HG02571 (cell line): ENCODE results near the gene NDUFAF8.

ENCODE experiments used
- ATAC-seq: cut with Tn5 transposase; IDR thresholded peaks from one replicate; pipeline ENCODE4 v1.9.1; 2021; ENCODE audit warnings: mild to moderate bottlenecking, moderate library complexity; ENCODE audit not compliant: unreplicated experiment

Gene NDUFAF8

GRCh38 chr17:81200695-81201580 lies 38.2 kb upstream of the NDUFAF8 start:
- no peak for ATAC-seq

DNA sequence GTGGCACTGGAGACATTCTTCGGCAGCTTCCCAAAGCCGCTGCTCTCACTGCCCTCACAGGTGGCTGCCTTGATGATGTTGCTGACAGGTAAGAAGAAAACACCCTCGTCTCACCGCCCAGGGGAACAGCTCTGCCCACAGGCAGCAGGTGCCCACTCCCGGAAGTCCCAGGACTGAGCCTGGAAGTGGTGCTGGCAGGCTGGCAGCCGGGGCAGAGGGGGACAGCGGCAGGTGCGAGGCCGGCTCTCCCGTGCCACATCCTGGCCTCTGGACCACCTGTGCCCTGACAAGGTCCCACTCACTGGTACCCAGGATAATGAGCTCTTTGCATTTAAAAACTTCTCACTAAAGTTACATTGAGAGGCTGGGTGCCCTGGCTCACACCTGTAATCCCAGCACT lies 36.8 kb upstream of the NDUFAF8 start:
- no peak for ATAC-seq

DNA sequence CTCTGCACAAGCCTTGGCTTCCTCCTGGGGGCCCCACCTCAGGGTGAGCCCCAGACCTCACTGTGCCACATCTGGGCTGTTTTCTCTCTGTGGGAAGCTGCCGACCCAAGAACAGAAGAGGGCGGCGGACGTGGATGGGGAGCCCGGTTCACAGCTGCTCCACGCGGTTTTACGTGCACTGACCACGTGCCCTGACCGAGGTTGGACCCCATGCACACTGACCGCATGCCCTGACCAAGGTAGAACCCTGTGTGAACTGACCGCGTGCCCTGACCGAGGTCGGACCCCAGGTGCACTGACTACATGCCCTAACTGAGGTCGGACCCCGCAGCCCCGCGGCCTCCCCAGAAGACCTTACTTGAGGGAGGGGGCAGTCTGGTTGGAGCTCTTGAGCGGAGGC lies 36.0 kb upstream of the NDUFAF8 start:
- no peak for ATAC-seq

DNA sequence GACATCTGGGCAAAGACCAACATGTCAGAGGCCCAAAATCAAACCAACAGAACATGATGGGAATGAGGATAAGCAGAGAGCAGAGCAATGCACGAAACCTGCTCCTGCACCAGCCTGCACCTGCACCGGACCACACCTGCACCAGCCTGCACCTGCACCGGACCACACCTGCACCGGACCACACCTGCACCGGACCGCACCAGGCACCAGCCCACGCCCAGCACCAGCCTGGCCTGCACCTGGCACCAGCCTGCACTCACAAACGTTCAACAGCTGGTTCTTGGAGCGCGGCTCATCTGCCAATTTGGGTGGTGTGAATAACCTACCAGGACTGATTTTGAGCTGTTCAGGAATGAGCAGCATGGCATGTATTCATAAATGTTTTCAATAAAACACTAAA lies 34.5 kb upstream of the NDUFAF8 start:
- no peak for ATAC-seq

DNA sequence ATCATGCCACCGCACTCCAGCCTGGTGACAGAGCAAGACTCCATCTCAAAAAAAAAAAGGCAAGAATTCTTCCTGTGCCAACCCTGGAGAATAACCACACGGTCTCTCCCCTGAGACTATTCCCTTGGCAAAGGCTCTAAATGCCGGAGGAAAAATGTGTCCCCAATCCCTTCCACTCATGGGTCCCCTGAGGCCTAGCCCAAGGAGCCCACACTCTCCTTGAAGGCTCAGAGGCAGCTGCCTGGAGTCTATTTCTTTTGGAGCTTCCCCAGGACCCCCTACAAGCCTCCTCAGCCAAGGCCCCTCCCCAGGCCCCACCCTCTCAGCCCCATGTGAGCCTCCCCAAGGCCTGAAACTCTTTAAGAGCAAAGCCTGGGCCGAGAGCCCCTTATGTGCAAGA lies 33.0 kb upstream of the NDUFAF8 start:
- no peak for ATAC-seq

GRCh38 chr17:81206657-81207056 lies 32.5 kb upstream of the NDUFAF8 start:
- ATAC-seq = no peak

DNA sequence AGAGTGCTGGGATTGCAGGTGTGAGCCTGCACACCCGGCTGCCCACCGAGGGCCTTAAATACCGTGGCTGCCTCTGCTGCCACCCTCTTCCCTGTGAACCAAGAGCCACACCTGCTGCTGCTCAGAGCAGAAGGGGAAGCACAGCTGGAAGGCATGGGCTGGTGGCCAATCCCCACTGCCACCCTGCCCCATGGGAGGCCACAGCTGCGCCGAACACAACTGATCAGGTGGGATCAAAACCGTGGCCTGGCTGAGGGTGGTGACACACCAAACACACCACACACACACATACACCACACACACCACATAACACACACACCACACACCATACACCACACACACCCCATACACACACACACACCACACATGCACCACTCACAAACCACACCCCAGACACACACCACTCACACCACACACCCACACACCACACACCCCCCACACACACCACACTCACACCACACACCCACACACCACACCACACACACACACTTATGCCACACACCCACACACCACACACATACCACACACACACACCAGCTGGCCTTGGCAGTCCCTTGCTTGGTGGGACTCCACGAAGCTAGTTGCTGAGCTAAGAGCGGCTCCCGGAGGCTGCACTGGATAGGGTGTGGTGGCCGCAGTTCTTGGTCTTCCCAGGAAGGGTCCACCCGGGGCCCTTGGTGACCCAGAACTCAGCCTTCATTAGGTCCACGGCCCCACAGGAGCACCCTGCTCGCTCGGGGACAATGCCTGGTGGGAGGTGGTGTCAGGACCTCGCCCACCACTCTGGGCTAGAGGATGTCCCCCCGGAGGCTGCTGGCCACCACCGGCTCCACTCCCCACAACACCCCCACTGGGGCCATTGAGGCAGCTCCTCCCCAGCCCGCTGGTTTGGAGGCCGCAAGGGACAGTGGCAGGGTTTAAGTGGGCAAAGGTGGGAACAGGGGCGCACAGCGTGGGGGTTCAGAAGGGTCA lies 31.2 kb upstream of the NDUFAF8 start:
- ATAC-seq = no peak

GRCh38 chr17:81208651-81209050 lies 30.5 kb upstream of the NDUFAF8 start:
- ATAC-seq = no peak

DNA sequence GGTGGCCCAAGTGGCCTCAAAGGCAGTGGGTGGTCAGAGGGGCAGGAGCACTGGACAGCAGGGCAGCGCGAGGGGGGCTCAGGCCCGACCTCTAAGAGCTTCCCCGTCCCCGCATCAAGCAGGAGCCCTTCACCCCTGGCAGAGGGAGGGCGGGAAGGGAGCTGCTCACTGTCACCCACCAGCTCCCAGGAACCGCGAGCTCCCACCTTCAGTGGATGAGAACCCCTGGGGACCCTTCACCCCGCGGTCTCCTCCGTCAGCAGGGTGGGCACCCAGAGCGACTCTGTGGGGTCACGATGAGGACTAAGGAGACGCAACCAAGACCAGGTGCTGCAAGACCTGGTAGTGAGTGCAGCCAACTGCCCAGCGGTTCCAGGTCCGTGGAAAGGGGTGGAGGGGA lies 30.0 kb upstream of the NDUFAF8 start:
- ATAC-seq = no peak

DNA sequence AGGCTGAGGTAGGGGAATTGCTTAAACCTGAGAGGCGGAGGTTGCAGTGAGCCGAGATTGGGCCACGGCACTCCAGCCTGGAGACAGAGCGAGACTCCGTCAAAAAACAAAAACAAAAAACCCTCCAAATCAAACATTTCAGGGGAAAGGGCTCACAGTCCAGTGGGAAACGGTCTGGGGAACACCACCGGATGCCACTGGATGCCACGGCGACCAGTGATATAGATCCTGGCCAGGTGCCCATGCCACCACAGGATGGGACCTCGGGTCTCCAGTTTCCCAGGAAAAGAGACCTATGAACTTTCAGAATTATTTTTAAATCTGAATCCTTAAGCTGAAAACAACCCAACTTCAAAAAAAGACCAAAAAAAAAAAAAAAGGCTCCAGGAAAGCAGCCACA lies 28.7 kb upstream of the NDUFAF8 start:
- ATAC-seq = no peak

DNA sequence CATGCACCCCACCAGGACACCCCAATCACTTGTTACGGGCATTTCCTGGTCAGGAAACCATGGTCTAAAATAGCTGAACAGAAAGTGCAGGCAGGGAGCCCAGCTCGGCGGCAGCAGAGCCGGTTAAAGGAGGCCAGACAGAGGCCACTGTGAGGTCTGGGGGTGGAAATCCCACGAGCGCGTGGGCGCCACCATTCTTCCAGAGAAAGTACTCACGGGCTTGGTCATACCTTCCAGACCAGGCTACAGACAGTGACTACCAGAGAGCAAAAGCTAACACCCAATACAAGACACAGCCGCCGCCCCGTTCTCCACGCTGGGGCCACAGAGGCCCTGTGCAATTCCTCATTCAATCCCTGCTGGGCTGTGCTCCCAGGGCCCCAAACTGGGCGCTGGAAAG lies 28.2 kb upstream of the NDUFAF8 start:
- no peak for ATAC-seq

GRCh38 chr17:81212365-81212764 lies 26.8 kb upstream of the NDUFAF8 start:
- ATAC-seq = no peak

DNA sequence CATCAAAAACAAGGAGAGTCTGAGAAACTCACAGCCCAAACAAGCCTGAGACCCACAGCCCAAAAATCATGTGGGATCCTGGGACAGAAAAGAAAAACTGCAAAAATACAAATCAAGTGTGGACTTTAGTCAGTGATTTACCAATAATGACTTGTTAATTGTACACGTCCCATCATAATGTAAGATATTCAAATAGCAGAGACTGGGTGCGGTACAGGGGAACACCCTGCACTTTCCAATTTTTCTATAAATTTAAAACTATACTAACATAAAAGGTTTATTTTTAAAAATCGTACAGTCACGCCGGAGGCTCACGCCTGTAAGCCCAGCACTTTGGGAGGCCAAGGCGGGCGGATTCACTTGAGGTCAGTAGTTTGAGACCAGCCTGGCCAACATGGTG lies 25.1 kb upstream of the NDUFAF8 start:
- ATAC-seq = no peak

DNA sequence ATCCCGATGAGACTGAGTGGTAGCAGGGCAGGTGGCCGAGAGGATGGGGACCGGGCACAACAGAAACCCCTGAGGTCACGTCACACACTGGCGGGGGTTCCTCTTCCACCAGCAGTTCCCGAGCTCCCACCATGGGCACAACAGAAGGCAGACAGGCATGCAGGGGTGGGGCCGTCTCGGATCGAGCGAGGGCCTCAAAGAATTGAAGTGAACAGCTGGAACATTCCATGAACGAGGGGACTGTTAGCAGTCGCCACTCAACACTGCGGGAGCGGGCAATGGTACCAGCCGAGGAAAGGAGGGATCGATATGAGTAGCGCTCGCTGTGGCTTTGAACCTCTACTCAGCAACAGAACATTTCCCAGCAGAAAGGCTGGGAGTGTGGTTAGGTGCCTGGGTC lies 21.6 kb upstream of the NDUFAF8 start:
- no peak for ATAC-seq

DNA sequence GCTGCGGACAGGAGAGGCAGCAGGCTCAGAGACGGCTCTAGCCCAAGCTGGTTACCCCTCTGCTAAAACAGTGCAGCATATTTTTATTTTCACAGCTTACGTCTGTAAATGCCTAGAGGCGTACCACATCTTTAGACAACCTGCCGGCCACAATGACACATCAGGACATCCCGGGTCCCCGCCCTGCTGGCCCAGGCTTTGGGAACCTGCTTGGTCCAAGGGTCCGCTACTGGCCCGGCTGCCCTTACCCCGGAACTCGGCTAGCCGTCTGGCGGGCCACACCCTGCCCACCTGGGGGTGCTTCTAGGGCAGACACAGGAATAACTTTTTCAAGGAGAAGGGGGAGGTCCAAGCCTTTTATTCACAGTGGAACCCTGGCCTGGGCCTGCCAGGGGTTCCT lies 20.7 kb upstream of the NDUFAF8 start:
- ATAC-seq = no peak

GRCh38 chr17:81218991-81219390 lies 20.1 kb upstream of the NDUFAF8 start:
- ATAC-seq = no peak

- no peak for ATAC-seq
Measured at GRCh38 chr17:81219476-81220180, 19.5 kb upstream of the NDUFAF8 start.

DNA sequence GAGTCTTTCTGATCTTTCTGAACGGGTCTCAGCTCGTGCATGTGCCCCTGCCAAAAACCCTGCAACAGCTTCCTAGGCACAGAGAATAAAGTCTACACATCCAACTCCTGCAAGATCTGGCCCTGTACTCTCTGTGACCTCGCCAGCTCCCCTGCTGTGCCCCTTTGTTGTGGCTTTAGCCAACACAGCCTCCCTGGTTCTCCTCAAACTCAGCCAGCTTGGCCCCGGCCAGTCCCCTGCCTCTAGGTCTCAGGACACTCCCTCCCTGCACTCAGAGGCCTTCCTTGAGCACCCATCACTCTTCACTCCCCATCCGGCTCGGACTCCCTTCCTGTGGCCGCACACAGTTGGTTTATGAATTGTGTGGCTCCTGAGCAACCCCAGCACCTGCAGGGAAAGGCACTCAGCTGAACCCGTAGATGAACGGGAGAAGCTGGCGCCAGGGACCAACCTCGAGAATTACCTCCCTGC lies 17.7 kb upstream of the NDUFAF8 start:
- no peak for ATAC-seq

DNA sequence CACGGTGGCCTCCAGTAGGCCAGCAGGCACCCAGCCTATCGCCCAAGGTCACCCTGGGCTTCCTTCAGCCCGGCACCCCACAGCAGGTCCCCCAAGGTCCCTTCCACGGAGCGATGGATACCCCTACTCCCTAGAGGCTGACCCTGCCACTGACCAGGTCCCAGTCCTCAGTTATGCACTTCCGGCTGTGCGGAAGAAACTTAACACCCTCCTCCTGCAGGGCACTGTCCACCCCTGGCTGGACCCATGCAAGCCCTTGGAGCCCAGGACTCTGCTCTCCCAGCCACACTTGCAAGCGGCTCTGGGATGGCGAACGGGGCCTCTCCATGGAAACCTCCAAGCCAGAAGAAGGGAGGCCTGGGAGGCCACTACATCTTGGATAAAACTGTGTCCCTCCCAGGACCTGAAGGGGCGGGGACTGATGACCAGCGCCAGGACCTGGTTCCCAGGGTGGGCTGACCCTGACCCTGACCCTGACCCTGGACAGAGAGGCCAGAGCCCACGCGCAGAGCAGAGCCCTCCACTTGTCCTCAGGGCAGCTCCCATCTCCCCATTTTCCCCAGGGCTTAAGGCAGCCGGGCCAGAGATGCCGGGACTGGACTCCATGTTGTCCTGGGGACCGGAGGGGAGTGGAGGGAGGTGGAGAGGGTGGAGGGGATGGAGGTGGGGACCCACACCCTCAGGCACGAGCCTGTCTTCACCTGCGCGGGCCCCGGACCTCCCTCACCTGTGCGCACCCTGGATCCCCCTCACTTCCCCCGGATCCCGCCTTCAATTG lies 17.1 kb upstream of the NDUFAF8 start:
- no peak for ATAC-seq

- no peak for ATAC-seq
Measured at GRCh38 chr17:81222620-81222905, 16.6 kb upstream of the NDUFAF8 start.
